T-helper 2 cell treated with Interferon-gamma antibody and Interleukin-4, amounts not matched to agents 5 μg/mL and 100 μg/mL, for 36 hours (primary cell): ENCODE measurements around the gene LAMC2.
"Not testable (repeated sequence)": the region's sequence is repeated elsewhere in the genome, so short reads cannot be mapped to it uniquely, and the experiment has no call there.

Experiments used
- DNase-seq: peaks from one replicate; pipeline ENCODE4 v3.0.0; 2021; ENCODE audit warnings: low spot score
- H3K27ac Mint-ChIP-seq: one replicate; pipeline ENCODE4 v1.8.0; 2021; ENCODE audit warnings: mild to moderate bottlenecking, mixed read lengths
- H3K27me3 Mint-ChIP-seq: one replicate; pipeline ENCODE4 v1.8.0; 2021; ENCODE audit warnings: low read depth, mixed read lengths
- H3K36me3 Mint-ChIP-seq: one replicate; pipeline ENCODE4 v1.8.0; 2021; ENCODE audit warnings: low read depth, mixed read lengths
- H3K4me1 Mint-ChIP-seq: one replicate; pipeline ENCODE4 v1.8.0; 2021; ENCODE audit warnings: low read depth, mixed read lengths
- H3K4me3 Mint-ChIP-seq: one replicate; pipeline ENCODE4 v1.8.0; 2022; ENCODE audit warnings: mild to moderate bottlenecking, moderate library complexity, mixed read lengths
- H3K9me3 Mint-ChIP-seq: one replicate; pipeline ENCODE4 v1.8.0; 2021; ENCODE audit warnings: mixed read lengths

LAMC2 gene

DNA sequence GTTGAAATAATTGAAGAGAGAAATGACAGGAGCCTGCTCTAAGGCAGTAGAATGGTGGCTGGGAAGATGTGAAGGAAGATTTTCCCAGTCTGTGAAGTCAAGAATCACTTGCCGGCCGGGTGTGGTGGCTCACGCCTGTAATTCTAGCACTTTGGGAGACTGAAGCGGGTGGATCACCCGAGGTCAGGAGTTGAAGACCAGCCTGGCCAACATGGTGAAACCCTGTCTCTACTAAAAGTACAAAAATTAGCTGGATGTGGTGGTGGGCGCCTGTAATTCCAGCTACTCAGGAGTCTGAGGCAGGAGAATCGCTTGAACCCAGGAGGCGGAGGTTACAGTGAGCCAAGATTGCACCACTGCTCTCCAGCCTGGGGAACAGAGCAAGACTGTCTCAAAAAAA, 54.8 kb downstream of the LAMC2 start:
- H3K27me3 Mint-ChIP-seq, H3K4me3 Mint-ChIP-seq, H3K4me1 Mint-ChIP-seq, DNase-seq, H3K27ac Mint-ChIP-seq, H3K36me3 Mint-ChIP-seq, H3K9me3 Mint-ChIP-seq: not testable (repeated sequence)

DNA sequence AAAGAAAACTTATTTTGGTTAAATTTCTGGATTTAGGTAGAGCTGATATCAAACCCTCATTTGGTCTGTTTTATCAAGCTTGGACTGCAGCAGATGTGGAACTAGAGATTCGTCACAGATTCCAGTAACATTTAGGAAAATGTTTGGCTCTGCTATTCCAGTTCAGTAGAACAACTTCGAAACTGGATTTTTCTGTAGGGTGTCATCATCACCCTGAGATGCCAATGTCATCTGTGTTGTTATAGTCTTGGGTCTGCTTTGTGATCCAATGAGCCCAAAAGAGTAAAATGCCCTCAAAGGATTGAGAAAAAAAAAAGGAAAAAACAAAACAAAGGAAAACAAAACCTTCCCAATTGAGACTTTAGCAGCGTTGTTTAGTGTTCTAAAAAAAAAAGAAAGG, 55.4 kb downstream of the LAMC2 start:
- Mint-ChIP-seq H3K27me3 (peaks cover 6% of the 10 kb centered on the region), H3K9me3 (no peaks in the 10 kb centered on the region), H3K27ac (no peak overlapping the region), H3K4me3 (no peak overlapping the region), H3K36me3 (no peaks in the 10 kb centered on the region), H3K4me1 (no peaks in the 10 kb centered on the region)
- DNase-seq, result no peak

GRCh38 chr1:183242556-183242955, 56.5 kb downstream of the LAMC2 start:
- Mint-ChIP-seq H3K9me3 (no peaks in the 10 kb centered on the region), H3K36me3 (no peaks in the 10 kb centered on the region), H3K27ac (no peak overlapping the region), H3K4me1 (no peaks in the 10 kb centered on the region), H3K27me3 (peaks cover 6% of the 10 kb centered on the region), H3K4me3 (no peak overlapping the region)
- DNase-seq, result no peak

GRCh38 chr1:183243161-183244050, 57.3 kb downstream of the LAMC2 start:
- DNase-seq, result no peak
- Mint-ChIP-seq H3K4me3 (no peak overlapping the region), H3K4me1 (no peaks in the 10 kb centered on the region), H3K36me3 (no peaks in the 10 kb centered on the region), H3K9me3 (no peaks in the 10 kb centered on the region), H3K27ac (no peak overlapping the region), H3K27me3 (peaks cover 6% of the 10 kb centered on the region)

- Mint-ChIP-seq H3K27ac (no peak overlapping the region), H3K9me3 (no peaks in the 10 kb centered on the region), H3K4me3 (no peak overlapping the region), H3K4me1 (no peaks in the 10 kb centered on the region), H3K27me3 (peaks cover 6% of the 10 kb centered on the region), H3K36me3 (no peaks in the 10 kb centered on the region)
- DNase-seq, result no peak
Measured at GRCh38 chr1:183244466-183244865, 58.4 kb downstream of the LAMC2 start.

DNA sequence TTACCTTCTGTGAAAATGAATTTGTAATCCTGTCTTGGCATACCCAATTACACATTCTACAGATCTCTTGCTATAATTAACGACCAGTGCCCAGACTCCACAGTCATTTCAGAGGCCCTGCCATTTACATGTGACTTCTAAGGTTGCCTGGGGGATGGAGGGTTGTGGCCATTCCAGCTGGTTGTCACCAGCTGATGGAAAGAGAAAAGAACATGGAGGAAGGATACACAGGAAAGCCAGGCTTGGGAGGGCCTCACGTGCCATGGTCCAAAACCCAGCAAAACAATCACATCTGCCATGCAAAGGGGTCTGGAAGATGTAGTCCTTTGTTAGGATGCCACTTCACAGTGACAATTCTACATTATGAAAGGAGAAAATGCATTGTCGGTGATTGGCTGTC, 59.3 kb downstream of the LAMC2 start:
- Mint-ChIP-seq H3K9me3 (no peaks in the 10 kb centered on the region), H3K27me3 (peaks cover 4% of the 10 kb centered on the region), H3K4me1 (no peaks in the 10 kb centered on the region), H3K36me3 (no peaks in the 10 kb centered on the region), H3K27ac (no peak overlapping the region), H3K4me3 (no peak overlapping the region)
- DNase-seq, result no peak

DNA sequence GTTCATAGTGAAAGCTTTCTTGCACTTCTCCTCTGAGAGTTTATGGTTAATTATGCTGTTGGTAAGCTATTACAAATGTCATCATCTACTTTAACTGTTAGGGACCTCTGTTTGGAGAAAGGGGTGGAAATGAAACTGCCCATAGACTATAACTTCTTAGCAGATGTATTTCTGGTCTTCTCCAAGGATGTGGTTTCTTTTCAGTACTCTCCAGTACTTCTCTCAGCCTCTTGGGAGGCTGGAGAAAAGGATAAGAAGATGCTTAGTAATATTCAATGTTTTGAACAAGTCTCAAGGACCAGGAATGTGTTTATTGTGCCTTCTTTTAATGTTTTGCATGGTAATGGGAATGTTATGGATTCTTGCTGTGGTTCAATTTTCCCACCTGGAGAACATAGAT, 60.4 kb downstream of the LAMC2 start:
- Mint-ChIP-seq H3K4me1 (no peaks in the 10 kb centered on the region), H3K9me3 (no peaks in the 10 kb centered on the region), H3K27me3 (peaks cover 2% of the 10 kb centered on the region), H3K36me3 (no peaks in the 10 kb centered on the region), H3K27ac (no peak overlapping the region), H3K4me3 (no peak overlapping the region)
- no peak for DNase-seq

DNA sequence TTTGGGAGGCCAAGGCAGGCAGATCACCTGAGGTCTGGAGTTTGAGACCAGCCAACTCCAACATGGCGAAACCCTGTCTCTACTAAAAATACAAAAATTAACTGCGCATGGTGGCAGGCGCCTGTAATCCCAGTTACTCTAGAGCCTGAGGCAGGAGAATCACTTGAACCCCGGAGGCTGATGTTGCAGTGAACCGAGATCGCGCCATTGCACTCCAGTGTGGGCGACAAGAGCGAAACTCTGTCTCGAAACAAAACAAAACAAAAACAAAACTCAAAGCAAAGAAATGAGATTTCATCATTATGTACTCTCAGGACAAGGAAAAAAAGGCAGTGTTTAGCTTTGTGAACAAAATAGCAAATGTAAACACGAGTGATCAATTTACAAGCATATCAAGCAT, 61.0 kb downstream of the LAMC2 start:
- Mint-ChIP-seq H3K27ac (no peak overlapping the region), H3K9me3 (no peaks in the 10 kb centered on the region), H3K36me3 (no peaks in the 10 kb centered on the region), H3K4me3 (no peak overlapping the region), H3K4me1 (no peaks in the 10 kb centered on the region), H3K27me3 (no peaks in the 10 kb centered on the region)
- no peak for DNase-seq

GRCh38 chr1:183247484-183247883, 61.4 kb downstream of the LAMC2 start:
- H3K27me3 Mint-ChIP-seq, result no peaks in the 10 kb centered on the region

GRCh38 chr1:183247931-183248330, 61.9 kb downstream of the LAMC2 start:
- Mint-ChIP-seq H3K36me3 (no peaks in the 10 kb centered on the region), H3K4me1 (no peaks in the 10 kb centered on the region), H3K9me3 (no peaks in the 10 kb centered on the region), H3K27ac (no peak overlapping the region), H3K27me3 (no peaks in the 10 kb centered on the region), H3K4me3 (no peak overlapping the region)
- DNase-seq, result no peak

More at GRCh38 chr1:183247484-183247883, 61.4 kb downstream of the LAMC2 start:
- no peak for DNase-seq
- Mint-ChIP-seq H3K4me3 (no peak overlapping the region), H3K9me3 (no peaks in the 10 kb centered on the region), H3K4me1 (no peaks in the 10 kb centered on the region), H3K27ac (no peak overlapping the region), H3K36me3 (no peaks in the 10 kb centered on the region)

DNA sequence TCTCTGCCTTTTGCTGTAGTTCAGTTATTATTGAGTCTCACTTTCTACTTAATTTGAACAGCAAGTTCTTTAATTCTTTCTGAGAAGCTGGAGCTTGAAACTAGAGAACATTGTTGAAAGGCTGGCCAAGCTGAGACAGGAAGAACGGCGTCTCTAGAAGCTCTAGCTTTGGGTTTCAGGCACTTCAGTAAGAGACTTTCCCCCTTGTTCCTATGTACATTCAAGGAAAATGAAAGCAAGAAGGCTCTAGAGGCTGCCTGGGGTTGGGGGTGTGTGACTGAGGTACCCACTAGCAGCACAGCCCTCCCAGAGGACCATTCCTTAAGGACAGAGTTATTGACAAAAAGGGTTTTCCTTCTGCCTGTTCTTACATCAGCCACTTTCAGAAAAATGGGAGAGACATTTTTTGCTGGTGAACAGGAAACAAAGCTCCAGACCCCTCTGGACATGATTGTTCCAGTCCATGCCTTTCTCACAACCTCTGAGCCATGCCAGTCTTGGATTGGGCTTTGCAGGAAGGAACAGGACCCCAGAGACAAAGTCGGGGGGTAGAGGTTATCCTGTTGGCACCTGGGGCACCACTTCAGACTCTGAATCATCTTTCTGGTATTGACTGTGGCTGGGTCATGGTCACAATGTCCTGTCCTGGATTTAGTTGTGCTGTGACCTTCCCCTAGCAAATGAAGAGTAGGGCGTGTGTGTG, 63.1 kb downstream of the LAMC2 start:
- Mint-ChIP-seq H3K4me3 (no peak overlapping the region), H3K4me1 (no peaks in the 10 kb centered on the region)

DNA sequence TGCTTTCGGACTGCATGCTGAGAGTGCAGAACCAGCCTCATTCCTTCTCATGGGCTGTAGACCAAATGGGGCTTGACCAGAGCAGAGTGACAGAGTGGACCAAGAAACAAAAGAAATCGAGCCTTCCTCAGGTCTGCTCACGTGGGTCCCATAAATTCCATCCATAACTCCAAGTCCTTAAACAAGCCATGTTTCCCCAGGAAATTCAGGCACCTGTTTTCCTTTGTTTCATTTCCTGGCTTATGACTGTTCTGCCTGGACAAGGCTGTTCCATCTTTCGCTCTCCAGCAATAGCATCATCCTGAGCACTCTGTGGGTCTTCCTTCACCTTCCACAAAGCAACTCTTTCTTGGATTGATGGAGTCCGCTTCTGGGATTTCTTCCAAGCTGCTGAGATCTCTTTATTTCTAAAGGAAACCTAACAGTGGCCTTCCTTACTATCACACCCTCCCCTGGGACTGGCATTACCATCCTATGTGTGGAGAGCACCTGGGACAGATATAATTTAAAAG, 63.9 kb downstream of the LAMC2 start:
- H3K9me3 Mint-ChIP-seq, result no peaks in the 10 kb centered on the region
- no peak for DNase-seq
- no peaks in the 10 kb centered on the region for H3K27me3 Mint-ChIP-seq
- no peaks in the 10 kb centered on the region for H3K4me1 Mint-ChIP-seq
- H3K4me3 Mint-ChIP-seq, result no peak overlapping the region
- H3K27ac Mint-ChIP-seq, result no peak overlapping the region
- H3K36me3 Mint-ChIP-seq, result no peaks in the 10 kb centered on the region

More for the DNA sequence above, 63.1 kb downstream of the LAMC2 start:
- no peaks in the 10 kb centered on the region for H3K36me3 Mint-ChIP-seq
- DNase-seq, result no peak
- H3K9me3 Mint-ChIP-seq, result no peaks in the 10 kb centered on the region
- H3K27ac Mint-ChIP-seq, result no peak overlapping the region
- no peaks in the 10 kb centered on the region for H3K27me3 Mint-ChIP-seq

GRCh38 chr1:183251101-183251958, 65.3 kb downstream of the LAMC2 start:
- no peaks in the 10 kb centered on the region for H3K27me3 Mint-ChIP-seq
- H3K9me3 Mint-ChIP-seq, result no peaks in the 10 kb centered on the region
- no peak for DNase-seq
- no peaks in the 10 kb centered on the region for H3K4me1 Mint-ChIP-seq
- no peak overlapping the region for H3K4me3 Mint-ChIP-seq
- no peak overlapping the region for H3K27ac Mint-ChIP-seq
- H3K36me3 Mint-ChIP-seq, result no peaks in the 10 kb centered on the region
